WERI-Rb-1 (cell line): Measurements from ENCODE around the gene UGGT2.
"Not testable (repeated sequence)": the region's sequence is repeated elsewhere in the genome, so short reads cannot be mapped to it uniquely, and the experiment has no call there.

Experiments
- DNase-seq: peaks from one replicate; pipeline ENCODE4 v3.0.0-alpha.2; 2020
- H3K27ac ChIP-seq: fragments of 250-450 bp; sonication (Bioruptor Pico); 2 replicates; pipeline ENCODE4 v1.5.1; 2020; ENCODE audit warnings: mild to moderate bottlenecking, moderate library complexity
- H3K27me3 ChIP-seq: fragments of 250-450 bp; sonication (Bioruptor Pico); 2 replicates; pipeline ENCODE4 v1.5.1; 2021; ENCODE audit warnings: mild to moderate bottlenecking, low read depth, moderate library complexity; ENCODE audit not compliant: insufficient read depth, severe bottlenecking
- H3K36me3 ChIP-seq: fragments of 250-450 bp; sonication (Bioruptor Pico); 2 replicates; pipeline ENCODE4 v1.5.1; 2020; ENCODE audit warnings: mild to moderate bottlenecking, moderate library complexity
- H3K4me3 ChIP-seq: 2 replicates; pipeline ENCODE4 v1.5.1; 2011; ENCODE audit warnings: low read depth, mild to moderate bottlenecking, control low read depth, low read length
- H3K9me3 ChIP-seq: fragments of 250-450 bp; sonication (Bioruptor Pico); 2 replicates; pipeline ENCODE4 v1.5.1; 2021; ENCODE audit warnings: mild to moderate bottlenecking, moderate library complexity; ENCODE audit not compliant: severe bottlenecking
- CTCF ChIP-seq: IDR thresholded peaks from 2 replicates; pipeline ENCODE4 v1.5.1; 2011; ENCODE audit warnings: low read depth, mild to moderate bottlenecking, control low read depth, inconsistent platforms, low read length

UGGT2 gene

DNA sequence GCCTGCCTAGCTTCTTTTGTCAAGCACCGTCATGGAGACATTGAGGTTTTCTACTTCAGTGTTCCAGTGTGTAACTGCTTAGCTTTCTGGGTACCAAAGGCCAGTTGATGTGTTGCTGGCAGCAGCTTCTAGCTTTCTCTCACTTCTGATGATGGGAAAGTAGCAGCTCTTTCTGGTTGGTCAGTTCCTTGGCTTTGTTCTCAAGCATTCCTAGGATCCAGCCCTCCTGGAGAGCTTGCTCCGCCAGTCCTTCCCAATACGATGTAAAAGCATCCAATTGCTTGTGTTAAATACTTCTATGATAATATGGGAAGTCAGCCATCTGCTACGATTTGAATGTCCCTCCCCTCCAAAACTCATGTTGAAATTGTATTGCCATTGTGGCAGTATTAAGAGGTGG is 182.8 kb downstream of the UGGT2 start:
- H3K9me3 ChIP-seq, result no peaks in the 10 kb centered on the region
- no peaks in the 10 kb centered on the region for H3K27me3 ChIP-seq
- peaks cover 4% of the 10 kb centered on the region; the same call in 1 of the 2 replicates for H3K36me3 ChIP-seq
- H3K4me3 ChIP-seq, result no peak overlapping the region
- TF ChIP-seq CTCF, result no peak
- H3K27ac ChIP-seq, result no peak overlapping the region
- no peak for DNase-seq

GRCh38 chr13:95865080-95865615 is 188.1 kb downstream of the UGGT2 start:
- DNase-seq, result no peak
- Histone ChIP-seq H3K27me3 (no peaks in the 10 kb centered on the region), H3K27ac (no peak overlapping the region), H3K9me3 (no peaks in the 10 kb centered on the region), H3K4me3 (no peak overlapping the region), H3K36me3 (peaks cover 9% of the 10 kb centered on the region)
- no peak for TF ChIP-seq CTCF

DNA sequence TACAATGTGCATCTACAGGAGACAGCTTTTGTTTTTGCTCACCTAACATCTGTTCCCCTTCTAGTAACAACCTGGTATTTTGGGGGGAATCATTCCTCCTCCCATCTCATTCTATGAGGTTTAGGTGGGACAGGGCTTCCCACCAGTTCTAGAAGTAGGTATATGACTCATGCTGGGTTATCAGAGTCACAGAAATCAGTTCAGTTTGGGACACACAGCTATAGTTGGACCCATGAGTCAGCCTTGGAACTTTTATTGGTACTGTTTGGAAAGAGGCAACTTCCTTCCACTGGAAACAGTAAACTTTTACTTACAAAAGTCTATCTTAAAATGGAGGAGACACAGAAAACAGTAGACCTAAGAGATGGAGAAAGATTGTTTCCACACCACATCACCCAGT is 190.8 kb downstream of the UGGT2 start:
- no peaks in the 10 kb centered on the region for H3K27me3 ChIP-seq
- H3K9me3 ChIP-seq, result no peaks in the 10 kb centered on the region
- no peak overlapping the region for H3K27ac ChIP-seq
- DNase-seq, result no peak
- H3K4me3 ChIP-seq, result no peak overlapping the region
- TF ChIP-seq CTCF, result no peak
- peaks cover 9% of the 10 kb centered on the region for H3K36me3 ChIP-seq

DNA sequence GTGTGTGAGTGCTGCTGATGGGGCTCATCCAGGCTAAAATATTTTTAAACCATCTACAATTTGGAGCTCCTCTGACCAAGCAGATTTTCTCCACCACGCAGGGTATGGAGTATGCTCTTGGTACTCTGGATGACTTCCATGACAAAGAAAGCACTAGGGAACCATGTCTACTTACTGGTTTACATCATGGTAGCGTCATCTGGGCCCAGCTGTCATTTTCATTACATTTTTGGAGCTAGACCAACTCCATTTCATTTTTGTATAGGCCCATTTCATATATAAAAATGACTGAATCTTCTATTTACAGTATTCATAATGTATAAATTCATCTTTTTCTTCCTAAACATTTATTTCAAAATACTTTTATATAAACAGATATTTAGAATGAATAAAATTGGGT is 191.9 kb downstream of the UGGT2 start:
- Histone ChIP-seq H3K9me3 (no peaks in the 10 kb centered on the region), H3K36me3 (peaks cover 9% of the 10 kb centered on the region), H3K4me3 (no peak overlapping the region), H3K27me3 (no peaks in the 10 kb centered on the region), H3K27ac (no peak overlapping the region)
- TF ChIP-seq CTCF, result no peak
- no peak for DNase-seq

GRCh38 chr13:95858286-95859075 is 194.7 kb downstream of the UGGT2 start:
- H3K27me3 ChIP-seq, result no peaks in the 10 kb centered on the region
- H3K27ac ChIP-seq, result no peak overlapping the region
- DNase-seq, result no peak
- no peak overlapping the region for H3K4me3 ChIP-seq
- H3K36me3 ChIP-seq, result peaks cover 6% of the 10 kb centered on the region
- H3K9me3 ChIP-seq, result no peaks in the 10 kb centered on the region
- no peak for TF ChIP-seq CTCF

- H3K27me3 ChIP-seq, H3K27ac ChIP-seq, H3K4me3 ChIP-seq, DNase-seq: not testable (repeated sequence)
- H3K9me3 ChIP-seq, result peaks cover 16% of the 10 kb centered on the region
- peaks cover 13% of the 10 kb centered on the region for H3K36me3 ChIP-seq
Observed at GRCh38 chr13:95845656-95846055, 207.5 kb downstream of the UGGT2 start.
